DND-41 (cell line): ENCODE measurements around the gene RTP2.
A peak's percentile ranks its signal among the peaks of the same experiment; 100 is the strongest.

Experiments
- ATAC-seq: fragments of 200-7000 bp; cut with Tn5 transposase; 3 replicates; pipeline ENCODE4 v1.9.1; 2021; ENCODE audit warnings: low read depth; ENCODE audit not compliant: insufficient read depth
- DNase-seq: peaks from one replicate; pipeline ENCODE4 v3.0.0-alpha.2; 2020
- H2AFZ ChIP-seq: 2 replicates; pipeline ENCODE4 v1.6.0; 2012; ENCODE audit warnings: low read depth, low read length
- H3K27ac ChIP-seq: 2 replicates; pipeline ENCODE4 v1.5.1; 2012; ENCODE audit warnings: low read length, inconsistent platforms
- H3K27me3 ChIP-seq: fragments of 200-600 bp; sonication (generic); 2 replicates; pipeline ENCODE4 v1.6.0; 2012; ENCODE audit warnings: low read length, mild to moderate bottlenecking, inconsistent platforms; ENCODE audit not compliant: insufficient read depth, poor library complexity
- H3K36me3 ChIP-seq: 2 replicates; pipeline ENCODE4 v1.5.1; 2012; ENCODE audit warnings: low read length, inconsistent platforms; ENCODE audit not compliant: insufficient read depth
- H3K4me1 ChIP-seq: 2 replicates; pipeline ENCODE4 v1.5.1; 2012; ENCODE audit warnings: mild to moderate bottlenecking, low read length; ENCODE audit not compliant: insufficient read depth
- H3K4me2 ChIP-seq: 2 replicates; pipeline ENCODE4 v1.6.0; 2012; ENCODE audit warnings: mild to moderate bottlenecking, moderate library complexity, low read length, inconsistent platforms; ENCODE audit not compliant: insufficient read depth
- H3K4me3 ChIP-seq, 2 experiments: fragments of 200-600 bp in 1 of 2; shearing (Covaris generic) in 1 of 2; 2 replicates each; pipeline ENCODE4 v1.5.1; 2012 to 2016; ENCODE audit warnings: inconsistent platforms in 2 of 2, low read length in 2 of 2, mild to moderate bottlenecking in 2 of 2, low read depth in 1 of 2, moderate library complexity in 1 of 2
- H3K79me2 ChIP-seq: 2 replicates; pipeline ENCODE4 v1.6.0; 2012; ENCODE audit warnings: low read length, inconsistent platforms; ENCODE audit not compliant: insufficient read depth
- H3K9ac ChIP-seq: 2 replicates; pipeline ENCODE4 v1.6.0; 2012; ENCODE audit warnings: low read depth, mild to moderate bottlenecking, inconsistent platforms, low read length, moderate library complexity
- H3K9me3 ChIP-seq: 2 replicates; pipeline ENCODE4 v1.5.1; 2012; ENCODE audit warnings: low read length, moderate library complexity, mild to moderate bottlenecking, inconsistent platforms; ENCODE audit not compliant: insufficient read depth, severe bottlenecking
- H4K20me1 ChIP-seq: 2 replicates; pipeline ENCODE4 v1.6.0; 2012; ENCODE audit warnings: low read length; ENCODE audit not compliant: insufficient read depth
- CTCF ChIP-seq: IDR thresholded peaks from 2 replicates; pipeline ENCODE4 v1.5.1; 2012; ENCODE audit warnings: borderline replicate concordance, low read length, moderate library complexity, mild to moderate bottlenecking; ENCODE audit not compliant: poor library complexity, severe bottlenecking; ENCODE audit errors: extremely low read depth
- EZH2 ChIP-seq: IDR thresholded peaks from 3 replicates; pipeline ENCODE4 v1.6.1; 2012; ENCODE audit warnings: borderline replicate concordance, low read depth, mild to moderate bottlenecking, moderate library complexity, low read length, inconsistent platforms; ENCODE audit not compliant: severe bottlenecking

The RTP2 gene

GRCh38 chr3:187745201-187746058 is 43.1 kb upstream of the RTP2 start, which contains the start of gene BCL6:
TSS of gene BCL6 (minus strand) at chr3:187745468. CDS start at chr3:187733693, 11,775 bp downstream.
- H3K79me2 ChIP-seq, result peaks cover 62% of the 10 kb centered on the region
- H2AFZ ChIP-seq, result peak within 1 kb of the TSS; percentile 71
- ATAC-seq (peak; percentile 44), DNase-seq (peak; percentile 93)
- H4K20me1 ChIP-seq, result no peaks in the 10 kb centered on the region
- no peaks in the 10 kb centered on the region for H3K27me3 ChIP-seq
- H3K4me1 ChIP-seq, result peaks cover 54% of the 10 kb centered on the region
- H3K27ac ChIP-seq, result peak within 1 kb of the TSS; percentile 99
- TF ChIP-seq EZH2 (no peak), CTCF (no peak)
- peak within 1 kb of the TSS; percentile 75 to 89 for H3K4me3 ChIP-seq
- H3K36me3 ChIP-seq, result no peaks in the 10 kb centered on the region; the same call in 1 of the 2 replicates
- H3K9me3 ChIP-seq, result no peaks in the 10 kb centered on the region
- peak within 1 kb of the TSS; percentile 89 for H3K4me2 ChIP-seq
- peak within 1 kb of the TSS; percentile 99 for H3K9ac ChIP-seq

GRCh38 chr3:187744169-187745151 is 42.1 kb upstream of the RTP2 start:
- Histone ChIP-seq H2AFZ (no peak overlapping the region), H4K20me1 (no peaks in the 10 kb centered on the region), H3K9ac (peak overlapping the region; percentile 99), H3K27ac (peak overlapping the region; percentile 99), H3K27me3 (no peaks in the 10 kb centered on the region), H3K4me2 (peak overlapping the region; percentile 89), H3K9me3 (no peaks in the 10 kb centered on the region), H3K4me3 (peak overlapping the region; percentile 75 to 89), H3K4me1 (peaks cover 54% of the 10 kb centered on the region), H3K36me3 (no peaks in the 10 kb centered on the region; the same call in 1 of the 2 replicates), H3K79me2 (peaks cover 66% of the 10 kb centered on the region)
- TF ChIP-seq EZH2 (no peak), CTCF (no peak)
- DNase-seq, result peak; percentile 70
- peak; percentile 13 for ATAC-seq

- peaks cover 69% of the 10 kb centered on the region for H3K79me2 ChIP-seq
- DNase-seq, result peak; percentile 71
- no peaks in the 10 kb centered on the region; the same call in 1 of the 2 replicates for H3K36me3 ChIP-seq
- H3K27me3 ChIP-seq, result no peaks in the 10 kb centered on the region
- peak overlapping the region; percentile 89 for H3K4me2 ChIP-seq
- no peaks in the 10 kb centered on the region for H4K20me1 ChIP-seq
- peak overlapping the region; percentile 99 for H3K9ac ChIP-seq
- TF ChIP-seq CTCF (no peak), EZH2 (no peak)
- ATAC-seq, result no peak
- peak overlapping the region; percentile 99 for H3K27ac ChIP-seq
- H3K9me3 ChIP-seq, result no peaks in the 10 kb centered on the region
- H2AFZ ChIP-seq, result no peak overlapping the region
- H3K4me1 ChIP-seq, result peaks cover 51% of the 10 kb centered on the region
- H3K4me3 ChIP-seq, result peak overlapping the region; percentile 75 to 89
These were observed 41.1 kb upstream of the RTP2 start for GRCh38 chr3:187743195-187744141.
